Testis (tissue), 3 donors: ENCODE measurements around the gene ABCF3. TPM values are rescaled to one million over a fixed set of nuclear protein-coding genes. Genes with fewer than 3 reads are reported as not detected.

ENCODE experiments used
- DNase-seq: peaks from one replicate; pipeline ENCODE4 v3.0.0-alpha.2; 2019
- H3K27ac ChIP-seq, 2 donors: fragments of 200-600 bp; sonication (generic); one replicate each; pipeline ENCODE4 v1.5.1; 2019
- H3K27me3 ChIP-seq: fragments of 200-600 bp; sonication (generic); one replicate; pipeline ENCODE4 v1.5.1; 2019
- H3K36me3 ChIP-seq: fragments of 200-600 bp; sonication (generic); one replicate; pipeline ENCODE4 v1.5.1; 2017; ENCODE audit warnings: low read depth; ENCODE audit errors: missing control alignments
- H3K4me1 ChIP-seq: fragments of 200-600 bp; sonication (generic); one replicate; pipeline ENCODE4 v1.5.1; 2019
- H3K4me3 ChIP-seq, 2 donors: fragments of 200-600 bp; sonication (generic); one replicate each; pipeline ENCODE4 v1.5.1; 2017 to 2019
- H3K9me3 ChIP-seq: fragments of 200-600 bp; sonication (generic); one replicate; pipeline ENCODE4 v1.5.1; 2017
- POLR2A ChIP-seq: fragments of 450-650 bp; IDR thresholded peaks from one replicate; pipeline ENCODE4 v1.6.1; 2017; ENCODE audit warnings: antibody characterized with exemption, mild to moderate bottlenecking, moderate library complexity
- WGBS, 2 donors: methylation state at CpG; one replicate each; pipeline ENCODE4 v1.1.5; 2018; 5-methylcytosine and 5-hydroxymethylcytosine counted together
- intact Hi-C: fragments of 100-400 bp; cut with DNase I; formaldehyde crosslinking; loops from one replicate; pipeline ENCODE4 v1.15.1; 2023; ENCODE audit warnings: low total_unique reads
- polyA plus RNA-seq: library from polyadenylated mRNA; stranded (reverse); fragments of 350-450 nt; fragmentation: Illumina TruSeq; extraction: RNeasy Lipid Tissue Mini Kit (QIAGEN cat#74804); gene quantifications from one replicate; pipeline ENCODE4 v1.2.3, GENCODE V29; 2014; ENCODE audit warnings: low read depth, low replicate concordance; ENCODE audit not compliant: insufficient read depth
- total RNA-seq, 2 donors: library from RNA; depleted of rRNA; stranded (reverse); fragments of >200 nt; gene quantifications; one replicate each; pipeline ENCODE4 v1.2.3, GENCODE V29; 2016
- TF ChIP-seq, protein P1 (sequence below), 3 experiments: fragments of 450-650 bp in 2 of 3; fragments of 200-600 bp in 1 of 3; sonication (generic) in 1 of 3; IDR thresholded peaks; one replicate each; pipeline ENCODE4 v1.5.1; 2016 to 2019; ENCODE audit warnings: antibody characterized with exemption in 3 of 3, mild to moderate bottlenecking in 2 of 3, moderate library complexity in 1 of 3

ABCF3 gene
- total and polyA plus RNA-seq, 3 donors from 2014 or later: 69.3 to 115 (median 111) TPM

- intact Hi-C loops: loop anchor here (10.0 kb wide), 1 partner anchor 91 kb away; no protein-coding TSS in a partner anchor
- Histone ChIP-seq H3K9me3 (no peaks in the 10 kb centered on the region), H3K4me3 (no peak overlapping the region), H3K27ac (no peak overlapping the region), H3K27me3 (no peaks in the 10 kb centered on the region), H3K36me3 (no peaks in the 10 kb centered on the region), H3K4me1 (no peaks in the 10 kb centered on the region)
- no peak for DNase-seq
- 51 to 73% methylated on average over 9 of the region's 14 CpGs for WGBS, 2 donors
- TF ChIP-seq, protein P1, sequence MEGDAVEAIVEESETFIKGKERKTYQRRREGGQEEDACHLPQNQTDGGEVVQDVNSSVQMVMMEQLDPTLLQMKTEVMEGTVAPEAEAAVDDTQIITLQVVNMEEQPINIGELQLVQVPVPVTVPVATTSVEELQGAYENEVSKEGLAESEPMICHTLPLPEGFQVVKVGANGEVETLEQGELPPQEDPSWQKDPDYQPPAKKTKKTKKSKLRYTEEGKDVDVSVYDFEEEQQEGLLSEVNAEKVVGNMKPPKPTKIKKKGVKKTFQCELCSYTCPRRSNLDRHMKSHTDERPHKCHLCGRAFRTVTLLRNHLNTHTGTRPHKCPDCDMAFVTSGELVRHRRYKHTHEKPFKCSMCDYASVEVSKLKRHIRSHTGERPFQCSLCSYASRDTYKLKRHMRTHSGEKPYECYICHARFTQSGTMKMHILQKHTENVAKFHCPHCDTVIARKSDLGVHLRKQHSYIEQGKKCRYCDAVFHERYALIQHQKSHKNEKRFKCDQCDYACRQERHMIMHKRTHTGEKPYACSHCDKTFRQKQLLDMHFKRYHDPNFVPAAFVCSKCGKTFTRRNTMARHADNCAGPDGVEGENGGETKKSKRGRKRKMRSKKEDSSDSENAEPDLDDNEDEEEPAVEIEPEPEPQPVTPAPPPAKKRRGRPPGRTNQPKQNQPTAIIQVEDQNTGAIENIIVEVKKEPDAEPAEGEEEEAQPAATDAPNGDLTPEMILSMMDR (IDR thresholded peaks at IDR 0.05): no peak
Observed at GRCh38 chr3:184236033-184236410, 50.0 kb downstream of the ABCF3 start.

DNA sequence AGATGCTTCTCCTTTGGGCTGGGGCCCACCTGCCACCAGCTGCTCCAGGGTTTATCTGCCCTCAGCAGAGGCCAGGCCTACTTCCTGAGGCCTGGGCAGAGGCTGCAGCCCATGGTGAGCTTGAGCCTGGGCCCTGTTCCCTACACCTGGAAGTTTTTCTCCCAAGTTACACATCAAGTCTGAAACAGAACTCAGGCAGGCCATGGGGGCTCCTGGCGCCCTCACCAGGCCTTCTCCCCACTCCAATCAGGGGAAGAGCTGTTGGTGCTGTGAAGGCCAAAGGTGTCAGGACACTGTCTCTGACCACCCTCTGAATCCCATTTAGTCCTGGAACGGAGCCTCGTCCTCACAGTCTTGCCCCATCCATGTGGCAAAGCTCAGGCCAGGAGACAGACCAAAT, 50.6 kb downstream of the ABCF3 start:
- WGBS, 2 donors: 83 to 92% methylated on average over 3 of the region's 3 CpGs
- intact Hi-C loops: loop anchor here (10.0 kb wide), 1 partner anchor 92 kb away; no protein-coding TSS in a partner anchor
- H3K9me3 ChIP-seq: no peaks in the 10 kb centered on the region

GRCh38 chr3:184237211-184237610, 51.2 kb downstream of the ABCF3 start:
- no peaks in the 10 kb centered on the region for H3K27me3 ChIP-seq
- H3K4me1 ChIP-seq: peaks cover 6% of the 10 kb centered on the region
- TF ChIP-seq POLR2A: no peak
- TF ChIP-seq, protein P1 (IDR thresholded peaks at IDR 0.05): no peak
- intact Hi-C loops: loop anchor here (10.0 kb wide), 1 partner anchor 92 kb away; no protein-coding TSS in a partner anchor
- H3K4me3 ChIP-seq: no peak overlapping the region
- 75 to 93% methylated on average over 1 to 7 of the region's 7 CpGs for WGBS, 2 donors
- no peaks in the 10 kb centered on the region for H3K9me3 ChIP-seq
- no peak overlapping the region for H3K27ac ChIP-seq
- H3K36me3 ChIP-seq: no peaks in the 10 kb centered on the region
- DNase-seq: no peak

More for the DNA sequence above, 50.6 kb downstream of the ABCF3 start:
- Histone ChIP-seq H3K27ac (no peak overlapping the region), H3K27me3 (no peaks in the 10 kb centered on the region), H3K36me3 (no peaks in the 10 kb centered on the region), H3K4me1 (peaks cover 3% of the 10 kb centered on the region), H3K4me3 (no peak overlapping the region)
- no peak for DNase-seq
- TF ChIP-seq POLR2A: no peak
- TF ChIP-seq, protein P1 (IDR thresholded peaks at IDR 0.05): no peak

DNA sequence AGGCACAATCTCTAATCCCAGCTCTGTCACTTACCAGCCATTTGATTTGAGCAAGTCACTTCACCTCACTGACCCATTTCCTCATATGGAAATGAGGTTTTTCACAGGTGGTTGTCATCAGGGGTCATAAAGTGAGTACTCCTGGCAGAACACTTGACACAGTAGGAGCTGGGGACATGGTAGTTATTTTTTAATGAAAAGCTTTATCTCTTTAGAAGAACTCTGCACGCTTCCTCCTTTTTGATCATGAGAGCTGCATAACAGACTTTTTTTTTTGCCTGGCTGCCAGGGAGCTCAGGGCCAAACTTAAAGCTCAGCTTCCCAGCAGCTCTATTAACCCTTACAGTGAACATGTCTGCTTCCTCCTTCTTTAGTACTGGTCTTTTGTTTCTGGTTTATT, 51.8 kb downstream of the ABCF3 start:
- intact Hi-C loops: loop anchor here (10.0 kb wide), 1 partner anchor 93 kb away; no protein-coding TSS in a partner anchor
- H3K4me1 ChIP-seq: peaks cover 6% of the 10 kb centered on the region
- WGBS, 2 donors: 45 to 73% methylated on average over 1 of the region's 1 CpG
- no peak overlapping the region for H3K4me3 ChIP-seq
- H3K27me3 ChIP-seq: no peaks in the 10 kb centered on the region
- H3K27ac ChIP-seq: no peak overlapping the region
- TF ChIP-seq POLR2A: no peak
- TF ChIP-seq, protein P1 (IDR thresholded peaks at IDR 0.05): no peak
- no peaks in the 10 kb centered on the region for H3K36me3 ChIP-seq
- DNase-seq: no peak
- no peaks in the 10 kb centered on the region for H3K9me3 ChIP-seq

GRCh38 chr3:184238246-184238818, 52.3 kb downstream of the ABCF3 start:
- Histone ChIP-seq H3K4me3 (no peak overlapping the region), H3K36me3 (no peaks in the 10 kb centered on the region), H3K9me3 (no peaks in the 10 kb centered on the region), H3K27me3 (no peaks in the 10 kb centered on the region), H3K27ac (no peak overlapping the region), H3K4me1 (peaks cover 6% of the 10 kb centered on the region)
- DNase-seq: no peak
- TF ChIP-seq POLR2A: no peak
- TF ChIP-seq, protein P1 (IDR thresholded peaks at IDR 0.05): no peak
- intact Hi-C loops: loop anchor here (10.0 kb wide), 1 partner anchor 94 kb away; no protein-coding TSS in a partner anchor
- WGBS, 2 donors: 79 to 87% methylated on average over 13 of the region's 13 CpGs
